Lung (tissue), 12 donors: ENCODE measurements around the gene PPME1. TPM values are rescaled to one million over a fixed set of nuclear protein-coding genes. Genes with fewer than 3 reads are reported as not detected.

Source experiments
- ATAC-seq: fragments of 200-7000 bp; cut with Tn5 transposase; one replicate; pipeline ENCODE4 v1.9.1; 2020; ENCODE audit warnings: moderate number of reproducible peaks; ENCODE audit not compliant: insufficient read depth, low FRiP score
- DNase-seq, 3 donors: peaks; one replicate each; pipeline ENCODE4 v3.0.0-alpha.2; 2013 to 2017
- H3K27ac ChIP-seq, 2 donors: one replicate each; pipeline ENCODE4 v1.5.1; 2013; ENCODE audit warnings: mild to moderate bottlenecking in 2 of 2, moderate library complexity in 2 of 2, control low read depth in 1 of 2, inconsistent platforms in 1 of 2, low read depth in 1 of 2, low read length in 1 of 2
- H3K27me3 ChIP-seq, 3 donors: one replicate each; pipeline ENCODE4 v1.5.1; 2013; ENCODE audit warnings: low read length in 2 of 3; ENCODE audit not compliant: control insufficient read depth in 3 of 3, insufficient read depth in 3 of 3
- H3K36me3 ChIP-seq, 4 donors: one replicate each; pipeline ENCODE4 v1.5.1; 2013; ENCODE audit warnings: low read length in 4 of 4, mild to moderate bottlenecking in 1 of 4, moderate library complexity in 1 of 4; ENCODE audit not compliant: control insufficient read depth in 4 of 4, insufficient read depth in 4 of 4
- H3K4me1 ChIP-seq, 5 donors: one replicate each; pipeline ENCODE4 v1.5.1; 2013; ENCODE audit warnings: low read length in 5 of 5, mild to moderate bottlenecking in 2 of 5, moderate library complexity in 1 of 5; ENCODE audit not compliant: control insufficient read depth in 5 of 5, insufficient read depth in 5 of 5
- H3K4me3 ChIP-seq: one replicate; pipeline ENCODE4 v1.5.1; 2013; ENCODE audit warnings: mild to moderate bottlenecking, control low read depth, moderate library complexity
- H3K9ac ChIP-seq, 2 donors: one replicate each; pipeline ENCODE4 v1.5.1; 2013; ENCODE audit warnings: low read length in 2 of 2, control low read depth in 1 of 2; ENCODE audit not compliant: insufficient read depth in 1 of 2
- H3K9me3 ChIP-seq, 4 donors: one replicate each; pipeline ENCODE4 v1.5.1; 2013; ENCODE audit warnings: low read length in 3 of 4, mild to moderate bottlenecking in 1 of 4, moderate library complexity in 1 of 4; ENCODE audit not compliant: control insufficient read depth in 4 of 4, insufficient read depth in 3 of 4
- CTCF ChIP-seq: IDR thresholded peaks from 2 replicates; pipeline ENCODE4 v1.5.1; 2012; ENCODE audit warnings: mild to moderate bottlenecking; ENCODE audit errors: control extremely low read depth, extremely low read depth
- WGBS, 2 donors: extraction: QIAGEN DNeasy Blood & Tissue Kit; methylation state at CpG; one replicate each; pipeline ENCODE4 v1.1.7; 2013; 5-methylcytosine and 5-hydroxymethylcytosine counted together
- polyA plus RNA-seq, 2 donors: library from polyadenylated mRNA; stranded (reverse); fragments of 200-250 nt; gene quantifications; one replicate each; pipeline ENCODE4 v1.2.1, GENCODE V29; 2013
- total RNA-seq, 2 donors: library from RNA; depleted of rRNA in 1 of 2; stranded (reverse); fragments of >200 nt in 1 of 2; gene quantifications; one replicate each; pipeline ENCODE4 v1.2.1, GENCODE V29; 2014 to 2021
- donor health status: control.
- donor health status: control.
- donor health status: Bipolar disorder and iron deficiency.
- donor health status: healthy.
- donor health status: DM: yes; HTN: yes; CAD: no.

Gene PPME1
- total and polyA plus RNA-seq, 4 donors: 22.4 to 37.7 (median 29.7) TPM

GRCh38 chr11:74278721-74279161, 107.7 kb downstream of the PPME1 start:
- DNase-seq (no peak), ATAC-seq (peak; percentile 41)
- Histone ChIP-seq H3K4me1 (peaks cover 0 to 5% (median 0%) of the 10 kb centered on the region in 5 donors), H3K27ac (no peak overlapping the region), H3K9me3 (no peaks in the 10 kb centered on the region), H3K27me3 (no peaks in the 10 kb centered on the region), H3K36me3 (no peaks in the 10 kb centered on the region), H3K9ac (no peak overlapping the region), H3K4me3 (no peak overlapping the region)
- TF ChIP-seq CTCF: no peak
- WGBS, 2 donors: 73 to 91% methylated on average over 1 of the region's 1 CpG

- WGBS, 2 donors: 80 to 85% methylated on average over 5 of the region's 5 CpGs
- Histone ChIP-seq H3K4me3 (no peak overlapping the region), H3K4me1 (peaks cover 0 to 5% (median 0%) of the 10 kb centered on the region in 5 donors), H3K9ac (no peak overlapping the region), H3K9me3 (no peaks in the 10 kb centered on the region), H3K27me3 (no peaks in the 10 kb centered on the region), H3K27ac (peak overlapping the region in 1 of 2 donors; percentile 40), H3K36me3 (no peaks in the 10 kb centered on the region)
- TF ChIP-seq CTCF: no peak
- no peak for DNase-seq
- no peak for ATAC-seq
Observed at GRCh38 chr11:74279256-74279655, 108.2 kb downstream of the PPME1 start.

- TF ChIP-seq CTCF: no peak
- ATAC-seq: no peak
Observed at GRCh38 chr11:74280494-74280893, 109.4 kb downstream of the PPME1 start.

GRCh38 chr11:74282421-74282820, 111.3 kb downstream of the PPME1 start:
- H3K27ac ChIP-seq: no peak overlapping the region
- DNase-seq (no peak), ATAC-seq (peak; percentile 20)
- no peaks in the 10 kb centered on the region for H3K9me3 ChIP-seq
- WGBS, 2 donors: 70 to 72% methylated on average over 3 of the region's 3 CpGs
- no peak overlapping the region for H3K9ac ChIP-seq
- H3K27me3 ChIP-seq: no peaks in the 10 kb centered on the region
- peaks cover 0 to 5% (median 0%) of the 10 kb centered on the region in 5 donors for H3K4me1 ChIP-seq
- H3K4me3 ChIP-seq: no peak overlapping the region
- H3K36me3 ChIP-seq: no peaks in the 10 kb centered on the region
- no peak for TF ChIP-seq CTCF

More at GRCh38 chr11:74280494-74280893, 109.4 kb downstream of the PPME1 start:
- H3K4me1 ChIP-seq: peaks cover 0 to 5% (median 0%) of the 10 kb centered on the region in 5 donors
- H3K27ac ChIP-seq: no peak overlapping the region
- H3K36me3 ChIP-seq: no peaks in the 10 kb centered on the region
- DNase-seq: no peak
- H3K27me3 ChIP-seq: no peaks in the 10 kb centered on the region
- H3K9me3 ChIP-seq: no peaks in the 10 kb centered on the region
- H3K4me3 ChIP-seq: no peak overlapping the region
- no peak overlapping the region for H3K9ac ChIP-seq
